H1 (cell line): ENCODE measurements around the gene GPR156. TPM values are rescaled to one million over a fixed set of nuclear protein-coding genes. Genes with fewer than 3 reads are reported as not detected.

ENCODE experiments used
- ASH2L ChIP-seq: fragments of 200-600, 300-600 bp; sonication (generic); IDR thresholded peaks from one replicate; pipeline ENCODE4 v1.7.1; 2017; ENCODE audit warnings: low read length
- CBX8 ChIP-seq: fragments of 300-800, 300-1000 bp; sonication (generic); IDR thresholded peaks from 2 replicates; pipeline ENCODE4 v1.7.1; 2016; ENCODE audit warnings: low read depth, low read length, borderline replicate concordance
- NRF1 ChIP-seq: IDR thresholded peaks from 2 replicates; pipeline ENCODE4 v1.6.1; 2011; ENCODE audit warnings: mild to moderate bottlenecking, low read depth, low read length, improper control_type of control experiment
- RAD21 ChIP-seq, 2 experiments: IDR thresholded peaks in 1 of 2; conservative IDR thresholded peaks in 1 of 2; 2 replicates each; pipeline ENCODE4 v1.6.1; 2011; ENCODE audit warnings: low read depth in 2 of 2, low read length in 2 of 2, improper control_type of control experiment in 1 of 2, inconsistent platforms in 1 of 2, mild to moderate bottlenecking in 1 of 2, moderate library complexity in 1 of 2
- RBBP5 ChIP-seq: IDR thresholded peaks from 2 replicates; pipeline ENCODE4 v1.7.1; 2012; ENCODE audit warnings: low read depth, mild to moderate bottlenecking, inconsistent platforms, low read length, moderate library complexity, borderline replicate concordance
- polyA plus RNA-seq, 7 experiments: library from polyadenylated mRNA; depleted of rRNA in 3 of 7; stranded (reverse) in 5 of 7; unstranded in 2 of 7; fragments of >200 nt in 5 of 7; fragments of 200-250 nt in 2 of 7; gene quantifications; 1 replicate in 5 of 7; 2 replicates in 1 of 7; 4 replicates in 1 of 7; pipeline versions ENCODE4 v1.2.1 to v1.2.3, GENCODE V29; 2011 to 2013; ENCODE audit warnings: missing spikeins in 2 of 7, mixed read lengths in 2 of 7
- total RNA-seq: library from RNA; stranded (reverse); fragmentation: NEBNext Ultra II Directional; extraction: Animal tissue kit (Norgen Biotek cat#: 25700); gene quantifications from 2 replicates; pipeline ENCODE4 v1.2.1, GENCODE V29; 2021
- TF ChIP-seq, protein P1 (sequence below): IDR thresholded peaks from 2 replicates; pipeline ENCODE4 v1.6.1; 2012; ENCODE audit warnings: inconsistent platforms

The GPR156 gene
- total and polyA plus RNA-seq, 2 of the 8 experiments (the other 6 are each of a cell fraction or from before 2014, with no cell fraction given), result 1.6 to 1.8 TPM

- no peak for TF ChIP-seq CBX8
- no peak for TF ChIP-seq ASH2L
- TF ChIP-seq NRF1, result no peak
- TF ChIP-seq, protein P1, sequence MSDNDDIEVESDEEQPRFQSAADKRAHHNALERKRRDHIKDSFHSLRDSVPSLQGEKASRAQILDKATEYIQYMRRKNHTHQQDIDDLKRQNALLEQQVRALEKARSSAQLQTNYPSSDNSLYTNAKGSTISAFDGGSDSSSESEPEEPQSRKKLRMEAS, result no peak
- TF ChIP-seq RAD21 (IDR thresholded peaks at IDR 0.05 in 1 of 2, conservative IDR thresholded peaks at IDR 0.05 in 1 of 2; ENCODE audit: low read depth in 2 of 2, low read length in 2 of 2), result no peak
- TF ChIP-seq RBBP5, result no peak
- TF ChIP-seq, all 59 proteins: peak for 0
Measured at GRCh38 chr3:120218981-120219380, 66.0 kb downstream of the GPR156 start (continued).
